ENCODE measurements around the gene CNR1. TPM values are rescaled to one million over a fixed set of nuclear protein-coding genes. Genes with fewer than 3 reads are reported as not detected.

The CNR1 gene
- total RNA-seq, 1 donor from 2014 or later = 2.9 TPM

GRCh38 chr6:88145298-88145963, 20.7 kb downstream of the CNR1 start:
- intact Hi-C loops (cut with DNase I) = no loop called here

GRCh38 chr6:88144637-88145297, 21.4 kb downstream of the CNR1 start:
- DNase-seq (ENCODE audit: low spot score) = no peak
- intact Hi-C loops (cut with DNase I) = no loop called here

More at GRCh38 chr6:88145298-88145963, 20.7 kb downstream of the CNR1 start:
- DNase-seq (ENCODE audit: low spot score) = no peak

- intact Hi-C loops (cut with DNase I) = no loop called here
- no peak for DNase-seq (ENCODE audit: low spot score)
Measured at GRCh38 chr6:88143421-88144157, 22.6 kb downstream of the CNR1 start.

- no peak for DNase-seq (ENCODE audit: low spot score)
- intact Hi-C loops (cut with DNase I) = no loop called here
Measured at GRCh38 chr6:88142297-88142668, 23.9 kb downstream of the CNR1 start.

GRCh38 chr6:88141561-88142296, 24.4 kb downstream of the CNR1 start:
- intact Hi-C loops (cut with DNase I) = no loop called here
- DNase-seq (ENCODE audit: low spot score) = no peak

- no peak for DNase-seq (ENCODE audit: low spot score)
- intact Hi-C loops (cut with DNase I) = no loop called here
Measured at GRCh38 chr6:88137915-88138314, 28.2 kb downstream of the CNR1 start.

GRCh38 chr6:88135578-88136114, 30.5 kb downstream of the CNR1 start:
- intact Hi-C loops (cut with DNase I) = no loop called here
- DNase-seq (ENCODE audit: low spot score) = no peak

- intact Hi-C loops (cut with DNase I) = no loop called here
- no peak for DNase-seq (ENCODE audit: low spot score)
Measured at GRCh38 chr6:88134575-88134974, 31.6 kb downstream of the CNR1 start.

GRCh38 chr6:88133718-88134117, 32.4 kb downstream of the CNR1 start:
- intact Hi-C loops (cut with DNase I) = no loop called here
- DNase-seq (ENCODE audit: low spot score) = no peak

- intact Hi-C loops (cut with DNase I) = no loop called here
- DNase-seq (ENCODE audit: low spot score) = no peak
Measured at GRCh38 chr6:88124925-88125557, 41.1 kb downstream of the CNR1 start.

GRCh38 chr6:88120635-88121034, 45.5 kb downstream of the CNR1 start:
- intact Hi-C loops (cut with DNase I) = no loop called here
- no peak for DNase-seq (ENCODE audit: low spot score)

GRCh38 chr6:88119769-88120168, 46.4 kb downstream of the CNR1 start:
- no peak for DNase-seq (ENCODE audit: low spot score)
- intact Hi-C loops (cut with DNase I) = no loop called here

GRCh38 chr6:88116276-88116675, 49.9 kb downstream of the CNR1 start:
- DNase-seq (ENCODE audit: low spot score) = no peak
- intact Hi-C loops (cut with DNase I) = no loop called here

- intact Hi-C loops (cut with DNase I) = no loop called here
- DNase-seq (ENCODE audit: low spot score) = no peak
Measured at GRCh38 chr6:88115307-88115706, 50.8 kb downstream of the CNR1 start.

- no peak for DNase-seq (ENCODE audit: low spot score)
- intact Hi-C loops (cut with DNase I) = no loop called here
Measured at GRCh38 chr6:88114838-88115237, 51.3 kb downstream of the CNR1 start.

- DNase-seq (ENCODE audit: low spot score) = no peak
- intact Hi-C loops (cut with DNase I) = no loop called here
Measured at GRCh38 chr6:88111991-88112390, 54.2 kb downstream of the CNR1 start.

GRCh38 chr6:88107241-88107640, 58.9 kb downstream of the CNR1 start:
- DNase-seq (ENCODE audit: low spot score) = no peak
- intact Hi-C loops (cut with DNase I) = no loop called here

GRCh38 chr6:88105741-88106340, 60.3 kb downstream of the CNR1 start:
- intact Hi-C loops (cut with DNase I) = no loop called here
- DNase-seq (ENCODE audit: low spot score) = no peak
